GM13976 (cell line): ENCODE data around the gene GLIS1.

ENCODE experiments used
- DNase-seq: peaks from one replicate; pipeline ENCODE4 v3.0.0; 2012; ENCODE audit warnings: low spot score
- in situ Hi-C: fragments of 300-500 bp; cut with MboI; formaldehyde crosslinking; loops from one replicate; pipeline ENCODE4 v1.12.0; 2022; ENCODE audit warnings: low sequenced_read_pairs, mixed read lengths, inconsistent platforms; ENCODE audit not compliant: unreplicated experiment
- TF ChIP-seq, protein P1 (sequence below): IDR thresholded peaks from 2 replicates; pipeline ENCODE4 v1.5.1; 2012; ENCODE audit warnings: borderline replicate concordance, mild to moderate bottlenecking; ENCODE audit not compliant: insufficient read depth; ENCODE audit errors: extremely low read depth, missing control alignments, control extremely low read depth

The GLIS1 gene

GRCh38 chr1:53482441-53483153 lies 256.4 kb downstream of the GLIS1 start:
- DNase-seq = no peak
- TF ChIP-seq, protein P1, sequence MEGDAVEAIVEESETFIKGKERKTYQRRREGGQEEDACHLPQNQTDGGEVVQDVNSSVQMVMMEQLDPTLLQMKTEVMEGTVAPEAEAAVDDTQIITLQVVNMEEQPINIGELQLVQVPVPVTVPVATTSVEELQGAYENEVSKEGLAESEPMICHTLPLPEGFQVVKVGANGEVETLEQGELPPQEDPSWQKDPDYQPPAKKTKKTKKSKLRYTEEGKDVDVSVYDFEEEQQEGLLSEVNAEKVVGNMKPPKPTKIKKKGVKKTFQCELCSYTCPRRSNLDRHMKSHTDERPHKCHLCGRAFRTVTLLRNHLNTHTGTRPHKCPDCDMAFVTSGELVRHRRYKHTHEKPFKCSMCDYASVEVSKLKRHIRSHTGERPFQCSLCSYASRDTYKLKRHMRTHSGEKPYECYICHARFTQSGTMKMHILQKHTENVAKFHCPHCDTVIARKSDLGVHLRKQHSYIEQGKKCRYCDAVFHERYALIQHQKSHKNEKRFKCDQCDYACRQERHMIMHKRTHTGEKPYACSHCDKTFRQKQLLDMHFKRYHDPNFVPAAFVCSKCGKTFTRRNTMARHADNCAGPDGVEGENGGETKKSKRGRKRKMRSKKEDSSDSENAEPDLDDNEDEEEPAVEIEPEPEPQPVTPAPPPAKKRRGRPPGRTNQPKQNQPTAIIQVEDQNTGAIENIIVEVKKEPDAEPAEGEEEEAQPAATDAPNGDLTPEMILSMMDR = no peak
- in situ Hi-C loops = loop anchor here (25.0 kb wide), 1 partner anchor 205 kb away; no protein-coding TSS in a partner anchor

DNA sequence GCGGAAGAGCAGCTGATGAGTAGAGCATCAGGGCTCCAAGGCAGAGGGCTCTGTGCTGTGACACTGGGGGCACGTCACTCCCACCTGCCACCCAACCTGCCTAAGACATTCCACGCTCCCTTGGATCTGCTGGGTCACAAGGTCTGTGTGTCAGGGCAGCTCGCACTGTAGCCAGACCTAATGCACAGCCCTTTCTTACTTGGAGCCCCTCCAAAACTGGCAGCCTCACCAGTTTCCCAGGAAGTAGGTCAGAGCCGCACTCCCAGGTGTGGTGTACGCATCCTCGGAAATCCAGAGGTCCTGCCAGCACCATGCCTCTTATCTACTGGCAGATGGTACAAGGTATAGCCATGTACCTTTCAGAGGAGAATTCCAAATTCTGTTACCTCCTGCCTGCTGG lies 257.5 kb downstream of the GLIS1 start:
- DNase-seq = no peak
- TF ChIP-seq, protein P1 = no peak
- in situ Hi-C loops = loop anchor here (25.0 kb wide), 1 partner anchor 206 kb away; no protein-coding TSS in a partner anchor

- TF ChIP-seq, protein P1 = no peak
- in situ Hi-C loops = loop anchor here (25.0 kb wide), 1 partner anchor 207 kb away; no protein-coding TSS in a partner anchor
- DNase-seq = no peak
Observed at GRCh38 chr1:53480678-53481077, 258.3 kb downstream of the GLIS1 start.

GRCh38 chr1:53478502-53478818 lies 260.5 kb downstream of the GLIS1 start:
- in situ Hi-C loops = loop anchor here (25.0 kb wide), 1 partner anchor 209 kb away; no protein-coding TSS in a partner anchor
- DNase-seq = no peak
- TF ChIP-seq, protein P1 = no peak

DNA sequence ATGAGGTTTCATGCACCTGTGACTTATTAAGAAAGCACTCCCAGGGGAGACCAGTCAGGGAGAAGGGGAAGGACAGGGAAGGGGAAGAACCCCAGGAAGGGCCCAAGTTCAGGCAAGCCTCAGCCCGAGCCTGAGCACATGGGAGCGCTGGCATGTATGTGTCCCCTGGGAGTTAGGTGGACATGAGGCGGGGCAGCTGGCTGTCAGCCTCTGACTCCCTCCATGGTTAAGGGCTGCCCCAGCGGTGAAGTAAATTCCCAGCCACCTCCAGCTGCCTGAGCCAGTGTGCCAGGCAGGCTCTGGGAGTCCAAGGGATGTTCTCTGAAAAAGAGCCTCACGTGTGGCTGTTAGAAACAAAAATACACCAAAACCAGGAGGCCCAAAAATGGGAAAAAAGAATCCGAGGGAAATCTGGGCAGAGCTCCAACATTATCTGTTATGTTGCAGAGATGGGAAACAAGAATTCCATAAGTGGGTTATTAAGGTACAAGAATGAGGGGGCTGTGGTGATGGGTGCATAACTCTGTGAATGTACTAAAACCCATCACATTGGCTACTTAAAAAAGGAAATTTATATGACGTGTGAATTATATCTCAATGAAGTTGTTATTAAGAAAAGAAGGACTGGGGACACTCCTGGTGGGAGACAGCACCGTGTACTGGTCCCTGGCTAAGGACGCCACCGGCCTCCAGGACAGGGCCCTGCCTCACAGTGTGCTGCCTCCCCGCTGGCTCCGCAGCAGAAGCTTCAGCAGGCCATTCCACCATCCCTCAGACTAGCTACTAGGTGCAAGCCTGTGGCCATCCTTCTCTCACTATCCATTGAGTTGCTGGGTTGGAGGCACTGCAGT lies 261.1 kb downstream of the GLIS1 start:
- in situ Hi-C loops = loop anchor here (25.0 kb wide), 1 partner anchor 209 kb away; no protein-coding TSS in a partner anchor
- no peak for DNase-seq
- TF ChIP-seq, protein P1 = no peak

DNA sequence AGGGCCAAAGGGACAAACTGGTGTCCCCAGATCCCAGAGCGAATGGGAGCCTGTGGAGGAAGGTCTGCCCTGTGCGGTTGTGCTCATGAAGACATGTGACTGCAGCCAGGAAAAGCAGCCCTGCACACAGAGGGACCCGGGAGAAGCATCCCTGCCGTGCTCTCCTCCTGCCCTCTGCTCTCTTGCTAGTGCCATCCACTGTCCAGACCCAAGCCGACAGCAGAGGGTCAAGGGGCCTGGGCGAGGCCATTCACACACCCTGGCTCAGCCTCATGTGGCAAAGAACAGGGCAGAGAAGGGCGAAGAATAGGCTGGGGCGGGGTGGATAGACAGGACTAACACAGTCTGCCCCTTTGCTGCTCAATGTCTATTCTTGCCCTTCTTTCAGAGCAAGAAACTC lies 262.4 kb downstream of the GLIS1 start:
- DNase-seq = no peak
- TF ChIP-seq, protein P1 = no peak
- in situ Hi-C loops = loop anchor here (25.0 kb wide), 1 partner anchor 211 kb away; no protein-coding TSS in a partner anchor
